ENCODE results near the gene SUCLG2. TPM values are rescaled to one million over a fixed set of nuclear protein-coding genes. Genes with fewer than 3 reads are reported as not detected.

SUCLG2 gene
- total and polyA plus RNA-seq, 2 donors (not counting 1 experiment from before 2014, with no cell fraction given) = 56.8 to 87.4 TPM

- no peak overlapping the region for H3K27ac ChIP-seq (ENCODE audit: insufficient read depth, low read length)
- H3K36me3 ChIP-seq (ENCODE audit: control insufficient read depth, insufficient read depth, low read length) = no peaks in the 10 kb centered on the region
- H3K79me2 ChIP-seq (ENCODE audit: control insufficient read depth, insufficient read depth, low read length) = no peaks in the 10 kb centered on the region
- TF ChIP-seq CTCF (conservative IDR thresholded peaks at IDR 0.05 in 1 of 2, IDR thresholded peaks at IDR 0.05 in 1 of 2; ENCODE audit: low read depth in 1 of 2, low read length in 2 of 2) = no peak
- no peak for TF ChIP-seq EZH2 (IDR thresholded peaks at IDR 0.05; ENCODE audit: low read length, missing control alignments)
- no peaks in the 10 kb centered on the region for H3K27me3 ChIP-seq (ENCODE audit: control insufficient read depth, insufficient read depth, low read length)
- H4K20me1 ChIP-seq (ENCODE audit: control insufficient read depth, extremely low read depth, insufficient read depth, low read length) = no peaks in the 10 kb centered on the region
- DNase-seq (ENCODE audit: low read depth in 2 of 2) = peak in 1 of 2 donors; percentile 9
- no peaks in the 10 kb centered on the region for H3K4me1 ChIP-seq (ENCODE audit: control insufficient read depth, extremely low read depth, insufficient read depth, low read length)
- no peak overlapping the region for H3K4me2 ChIP-seq (ENCODE audit: extremely low read depth, insufficient read depth, low read length)
- no peak overlapping the region for H3K9ac ChIP-seq (ENCODE audit: insufficient read depth, low read length)
- H3K9me3 ChIP-seq (ENCODE audit: control insufficient read depth, insufficient read depth, low read depth, low read length) = no peaks in the 10 kb centered on the region
- no peak overlapping the region for H2AFZ ChIP-seq (ENCODE audit: low read length)
- no peak overlapping the region for H3K4me3 ChIP-seq (replicated peaks in 1 of 4; ENCODE audit: control extremely low read depth in 1 of 4, insufficient read depth in 1 of 4, low read depth in 3 of 4, low read length in 4 of 4)
Measured at GRCh38 chr3:67692621-67693020, 38.2 kb upstream of the SUCLG2 start.

DNA sequence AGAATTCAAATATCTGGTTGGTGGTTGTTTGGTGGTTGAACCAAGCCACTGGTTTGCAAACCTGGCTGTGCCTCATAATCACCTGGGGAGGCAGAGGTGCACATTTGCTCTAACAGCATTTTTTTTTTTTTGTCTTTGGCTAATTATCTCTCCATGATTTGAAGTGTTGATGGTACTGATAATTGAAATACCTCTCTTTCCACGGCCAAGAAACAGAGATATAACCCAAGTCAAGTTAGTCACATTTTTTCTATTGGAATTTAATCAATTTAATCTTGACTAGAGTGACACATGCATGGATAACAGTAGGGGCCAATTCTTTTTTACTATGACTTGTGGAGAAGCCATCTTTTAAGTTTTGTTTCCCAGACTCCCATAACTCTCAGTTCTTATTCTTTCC lies 37.5 kb upstream of the SUCLG2 start:
- H3K79me2 ChIP-seq (ENCODE audit: control insufficient read depth, insufficient read depth, low read length) = no peaks in the 10 kb centered on the region
- H3K36me3 ChIP-seq (ENCODE audit: control insufficient read depth, insufficient read depth, low read length) = no peaks in the 10 kb centered on the region
- no peaks in the 10 kb centered on the region for H3K27me3 ChIP-seq (ENCODE audit: control insufficient read depth, insufficient read depth, low read length)
- H3K9ac ChIP-seq (ENCODE audit: insufficient read depth, low read length) = no peak overlapping the region
- H2AFZ ChIP-seq (ENCODE audit: low read length) = no peak overlapping the region
- no peak for DNase-seq (ENCODE audit: low read depth in 2 of 2)
- H3K4me3 ChIP-seq (replicated peaks in 1 of 4; ENCODE audit: control extremely low read depth in 1 of 4, insufficient read depth in 1 of 4, low read depth in 3 of 4, low read length in 4 of 4) = no peak overlapping the region
- no peaks in the 10 kb centered on the region for H3K4me1 ChIP-seq (ENCODE audit: control insufficient read depth, extremely low read depth, insufficient read depth, low read length)
- H3K4me2 ChIP-seq (ENCODE audit: extremely low read depth, insufficient read depth, low read length) = no peak overlapping the region
- H3K27ac ChIP-seq (ENCODE audit: insufficient read depth, low read length) = no peak overlapping the region
- H4K20me1 ChIP-seq (ENCODE audit: control insufficient read depth, extremely low read depth, insufficient read depth, low read length) = no peaks in the 10 kb centered on the region
- H3K9me3 ChIP-seq (ENCODE audit: control insufficient read depth, insufficient read depth, low read depth, low read length) = no peaks in the 10 kb centered on the region
- TF ChIP-seq CTCF (conservative IDR thresholded peaks at IDR 0.05 in 1 of 2, IDR thresholded peaks at IDR 0.05 in 1 of 2; ENCODE audit: low read depth in 1 of 2, low read length in 2 of 2) = no peak
- TF ChIP-seq EZH2 (IDR thresholded peaks at IDR 0.05; ENCODE audit: low read length, missing control alignments) = no peak

- no peak for TF ChIP-seq EZH2 (IDR thresholded peaks at IDR 0.05; ENCODE audit: low read length, missing control alignments)
- no peak for TF ChIP-seq CTCF (conservative IDR thresholded peaks at IDR 0.05 in 1 of 2, IDR thresholded peaks at IDR 0.05 in 1 of 2; ENCODE audit: low read depth in 1 of 2, low read length in 2 of 2)
- Histone ChIP-seq H3K9ac (ENCODE audit: insufficient read depth, low read length) (no peak overlapping the region), H2AFZ (ENCODE audit: low read length) (no peak overlapping the region), H3K79me2 (ENCODE audit: control insufficient read depth, insufficient read depth, low read length) (no peaks in the 10 kb centered on the region), H3K36me3 (ENCODE audit: control insufficient read depth, insufficient read depth, low read length) (no peaks in the 10 kb centered on the region), H4K20me1 (ENCODE audit: control insufficient read depth, extremely low read depth, insufficient read depth, low read length) (no peaks in the 10 kb centered on the region), H3K27me3 (ENCODE audit: control insufficient read depth, insufficient read depth, low read length) (no peaks in the 10 kb centered on the region), H3K4me3 (replicated peaks in 1 of 4; ENCODE audit: control extremely low read depth in 1 of 4, insufficient read depth in 1 of 4, low read depth in 3 of 4, low read length in 4 of 4) (no peak overlapping the region), H3K4me1 (ENCODE audit: control insufficient read depth, extremely low read depth, insufficient read depth, low read length) (no peaks in the 10 kb centered on the region), H3K4me2 (ENCODE audit: extremely low read depth, insufficient read depth, low read length) (no peak overlapping the region), H3K27ac (ENCODE audit: insufficient read depth, low read length) (no peak overlapping the region), H3K9me3 (ENCODE audit: control insufficient read depth, insufficient read depth, low read depth, low read length) (no peaks in the 10 kb centered on the region)
- DNase-seq (ENCODE audit: low read depth in 2 of 2) = no peak
Measured at GRCh38 chr3:67691207-67691606, 36.8 kb upstream of the SUCLG2 start.
